NOMO-1 (cell line): ENCODE measurements around the gene RASGEF1C.
A peak's percentile ranks its signal among the peaks of the same experiment; 100 is the strongest.

Experiments used
- DNase-seq, 2 experiments: peaks; one replicate each; lab custom pipeline; 2025; ENCODE audit not compliant: unreplicated experiment in 2 of 2; lab: John Stamatoyannopoulos, UW

Gene RASGEF1C

GRCh38 chr5:180187767-180188166, 21.2 kb downstream of the RASGEF1C start:
- no peak for DNase-seq

GRCh38 chr5:180180846-180181245, 28.2 kb downstream of the RASGEF1C start:
- DNase-seq: no peak

- no peak for DNase-seq
Observed at GRCh38 chr5:180180421-180180820, 28.6 kb downstream of the RASGEF1C start.

- DNase-seq: no peak
Observed at GRCh38 chr5:180179442-180180420, 29.3 kb downstream of the RASGEF1C start.

GRCh38 chr5:180178531-180179441, 30.2 kb downstream of the RASGEF1C start:
- DNase-seq: no peak

DNA sequence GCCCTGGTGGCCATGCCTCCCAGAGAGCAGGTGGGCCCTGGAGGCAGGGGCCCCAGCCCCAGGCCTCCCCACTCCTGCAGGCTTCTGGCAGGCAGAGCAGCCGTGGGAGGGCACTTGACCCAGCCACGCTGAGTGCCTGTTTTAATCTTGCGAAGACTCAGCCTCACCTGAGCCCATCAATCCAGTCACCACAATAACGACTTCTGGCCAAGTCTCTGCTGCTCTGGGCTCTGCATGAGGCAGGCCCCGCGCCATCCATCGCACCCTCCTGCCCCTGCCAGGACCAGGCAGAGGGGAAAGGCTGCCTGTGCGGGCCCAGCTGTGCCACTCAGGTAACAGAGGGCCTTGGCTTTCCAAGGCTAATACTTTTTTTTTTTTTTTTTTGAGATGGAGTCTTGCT, 32.8 kb downstream of the RASGEF1C start:
- DNase-seq: no peak

DNA sequence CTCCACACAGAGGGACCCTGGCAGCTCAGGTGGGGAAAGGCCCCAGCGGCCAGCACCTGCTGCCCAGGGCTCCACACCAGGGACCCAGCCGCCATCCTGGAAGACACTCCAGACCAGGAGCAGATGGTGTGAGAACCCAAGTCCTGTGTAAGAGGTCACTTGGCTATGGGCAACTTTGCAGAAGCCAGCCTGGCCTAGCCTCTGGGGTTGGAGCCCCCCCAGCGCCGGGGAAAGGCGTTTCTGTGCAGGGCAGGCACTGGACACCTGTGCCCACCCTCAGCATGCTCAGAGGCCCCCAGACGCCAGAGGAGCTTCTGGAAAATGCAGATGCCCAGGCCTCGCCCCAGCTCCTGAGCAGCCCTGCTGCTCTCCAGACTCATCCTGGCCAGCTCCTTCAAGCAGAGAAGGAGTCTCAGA, 34.0 kb downstream of the RASGEF1C start:
- no peak for DNase-seq

GRCh38 chr5:180174587-180174972, 34.4 kb downstream of the RASGEF1C start:
- no peak for DNase-seq

GRCh38 chr5:180173875-180174586, 35.0 kb downstream of the RASGEF1C start:
- no peak for DNase-seq

DNA sequence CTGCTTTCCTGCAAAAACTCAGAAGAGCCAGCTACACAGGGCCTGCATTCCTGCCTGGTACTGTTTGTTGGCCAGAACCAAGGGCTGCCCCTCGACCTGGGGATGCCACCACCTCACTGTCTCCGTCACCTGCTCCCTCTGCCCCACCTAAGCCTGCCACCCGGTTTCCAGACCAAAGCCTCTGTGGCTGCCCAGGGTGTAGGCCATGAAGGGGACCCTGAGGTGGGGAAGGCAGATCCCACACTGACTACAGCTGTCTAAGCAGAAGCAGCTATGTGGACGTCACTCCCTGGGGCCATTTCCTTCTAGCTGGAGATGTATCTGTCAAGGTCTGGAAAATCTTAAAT, 35.8 kb downstream of the RASGEF1C start:
- DNase-seq: no peak

GRCh38 chr5:180172447-180173197, 36.4 kb downstream of the RASGEF1C start:
- DNase-seq: no peak

GRCh38 chr5:180171568-180172094, 37.4 kb downstream of the RASGEF1C start:
- DNase-seq: no peak

DNA sequence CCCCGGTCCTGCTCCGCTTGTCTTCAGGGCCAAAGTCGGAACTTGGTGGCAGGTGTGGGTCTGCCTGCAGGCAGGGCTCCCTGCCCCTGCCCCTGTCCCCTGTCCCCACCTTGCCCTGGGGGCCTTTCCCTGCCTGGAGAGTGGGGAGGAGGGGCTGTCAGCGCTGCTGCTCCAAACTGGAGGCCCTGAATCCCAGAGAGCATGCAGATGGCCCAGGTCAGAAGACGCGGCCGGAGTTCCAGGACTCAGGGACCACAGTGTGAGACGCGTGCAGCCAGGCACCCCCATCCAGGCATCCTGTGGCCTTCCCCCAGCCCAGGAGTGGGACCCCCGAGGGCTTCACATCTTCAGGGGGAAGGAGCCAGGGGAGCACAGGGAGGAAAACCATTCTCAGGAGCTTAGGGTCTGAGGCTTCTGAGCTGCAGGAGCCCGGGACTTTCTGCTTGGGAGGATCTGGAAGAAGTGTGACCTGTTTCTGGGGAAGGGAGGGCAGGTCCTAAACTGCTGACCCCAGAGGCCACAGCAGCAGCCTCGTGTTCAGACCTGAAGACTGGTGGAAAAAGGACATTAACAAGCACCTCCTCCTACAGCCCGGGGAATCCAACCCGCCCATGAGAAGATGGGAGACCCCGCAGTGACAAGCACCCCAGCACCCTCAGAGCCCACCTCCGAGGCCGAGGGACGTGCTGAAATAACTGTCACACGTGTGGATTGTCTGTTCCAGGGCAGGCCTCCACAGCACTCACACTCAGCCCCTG, 38.0 kb downstream of the RASGEF1C start:
- DNase-seq: no peak

- DNase-seq: no peak
Observed at GRCh38 chr5:180170106-180170809, 38.8 kb downstream of the RASGEF1C start.

GRCh38 chr5:180169248-180170105, 39.5 kb downstream of the RASGEF1C start:
- no peak for DNase-seq

DNA sequence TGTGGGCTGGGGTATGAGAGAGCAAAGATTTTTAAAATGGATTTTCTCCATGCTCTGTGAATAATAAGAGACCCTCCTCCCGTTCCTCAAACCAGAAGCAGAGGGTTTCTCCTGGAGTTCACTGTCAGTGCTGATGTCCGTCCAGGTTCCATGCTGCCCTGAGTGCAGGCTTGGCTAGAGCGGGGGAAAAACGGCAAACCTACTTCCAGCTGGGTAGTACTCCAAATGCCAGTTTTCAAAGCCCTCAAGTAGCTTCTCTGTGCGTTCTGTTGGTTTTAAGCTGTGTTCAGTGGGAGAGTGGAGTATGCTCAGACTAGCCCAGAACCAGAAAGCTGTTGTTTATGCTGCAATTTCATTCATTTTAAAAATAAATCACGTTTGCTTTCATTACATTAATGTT, 40.3 kb downstream of the RASGEF1C start:
- no peak for DNase-seq

DNA sequence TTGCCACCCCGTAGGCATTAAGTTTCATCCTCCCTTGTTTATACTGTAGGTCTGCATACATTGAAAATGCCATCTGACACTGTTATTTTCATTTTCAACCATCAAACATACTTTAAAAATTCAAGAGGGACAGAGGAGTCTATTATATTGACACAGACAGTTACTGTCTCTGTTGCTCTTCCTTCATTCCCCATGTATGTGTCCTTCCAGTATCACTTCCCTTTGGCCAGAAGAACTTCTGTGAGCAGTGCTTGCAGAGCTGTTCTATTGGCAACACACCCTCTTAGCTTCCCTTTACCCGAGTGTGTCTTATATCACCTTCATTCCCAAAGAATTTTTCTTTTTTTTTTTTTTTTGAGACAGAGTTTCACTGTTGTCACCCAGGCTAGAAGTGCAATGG, 42.8 kb downstream of the RASGEF1C start:
- DNase-seq: peak; percentile 32 to 78

GRCh38 chr5:180162304-180162661, 46.7 kb downstream of the RASGEF1C start:
- no peak for DNase-seq
